Brain pericyte (primary cell): ENCODE results near the gene TEAD4.

Source experiments
- DNase-seq: peaks from one replicate; pipeline ENCODE4 v3.0.0-alpha.2; 2012; ENCODE audit warnings: low read depth, low spot score

Gene TEAD4

DNA sequence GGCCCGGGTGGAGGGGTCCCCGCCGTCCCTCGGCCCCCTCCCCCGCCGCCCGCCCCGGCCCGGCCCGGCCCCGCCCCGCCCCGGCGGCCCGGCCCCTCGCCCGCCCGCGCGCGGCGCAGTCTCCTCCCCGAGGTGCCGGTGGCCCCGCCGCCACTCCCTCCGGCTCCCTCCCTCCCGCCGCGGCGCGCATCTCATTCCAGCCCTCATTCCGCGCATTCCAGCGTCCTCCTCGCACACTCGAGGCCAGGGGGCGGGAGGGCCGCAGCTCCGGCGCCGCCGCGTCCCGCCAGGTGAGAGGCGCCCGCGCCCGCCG is at the start of gene TEAD4:
Gene TEAD4, plus strand, starts transcription at position 206 of the 313 bp plus-strand sequence.
- no peak for DNase-seq

GRCh38 chr12:2912216-2912575 is 47.0 kb upstream of the TEAD4 start:
- no peak for DNase-seq

DNA sequence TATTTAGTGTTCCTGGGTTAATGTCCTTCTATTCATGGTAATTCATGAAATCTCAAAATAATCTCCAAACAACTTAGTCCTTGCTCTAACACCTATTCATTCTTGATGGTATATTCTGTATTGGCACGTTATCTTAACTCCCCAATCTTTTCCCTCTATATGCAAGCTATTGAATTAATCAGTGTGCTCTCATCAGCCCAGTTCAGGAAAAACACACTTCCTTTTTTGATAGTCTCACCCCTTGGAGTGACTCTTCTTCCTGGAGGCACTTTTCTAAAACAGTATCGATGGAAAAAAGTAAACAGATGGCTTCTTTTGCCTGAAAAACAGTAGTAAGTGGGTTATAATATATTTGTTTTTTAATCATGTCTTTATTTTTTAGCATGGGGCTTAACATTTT is 39.9 kb upstream of the TEAD4 start:
- no peak for DNase-seq

- DNase-seq = no peak
These were observed 36.9 kb upstream of the TEAD4 start for GRCh38 chr12:2922329-2922728.

DNA sequence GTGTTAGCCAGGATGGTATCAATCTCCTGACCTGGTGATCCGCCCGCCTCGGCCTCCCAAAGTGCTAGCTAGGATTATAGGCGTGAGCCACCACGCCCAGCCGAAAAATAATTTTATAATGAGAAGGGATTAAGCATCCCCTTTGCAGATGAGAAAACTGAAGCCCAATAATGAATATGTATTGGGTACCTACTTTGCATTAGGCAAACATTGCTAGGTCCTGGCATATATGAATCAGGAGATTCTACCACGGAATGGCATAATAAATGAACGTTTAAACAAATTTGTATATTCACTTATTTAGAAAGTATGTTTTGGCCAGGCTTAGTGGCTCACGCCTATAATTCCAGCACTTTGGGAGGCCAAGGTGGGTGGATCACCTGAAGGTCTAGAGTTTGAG is 36.1 kb upstream of the TEAD4 start:
- DNase-seq = no peak

GRCh38 chr12:2924019-2924418 is 35.2 kb upstream of the TEAD4 start:
- no peak for DNase-seq

DNA sequence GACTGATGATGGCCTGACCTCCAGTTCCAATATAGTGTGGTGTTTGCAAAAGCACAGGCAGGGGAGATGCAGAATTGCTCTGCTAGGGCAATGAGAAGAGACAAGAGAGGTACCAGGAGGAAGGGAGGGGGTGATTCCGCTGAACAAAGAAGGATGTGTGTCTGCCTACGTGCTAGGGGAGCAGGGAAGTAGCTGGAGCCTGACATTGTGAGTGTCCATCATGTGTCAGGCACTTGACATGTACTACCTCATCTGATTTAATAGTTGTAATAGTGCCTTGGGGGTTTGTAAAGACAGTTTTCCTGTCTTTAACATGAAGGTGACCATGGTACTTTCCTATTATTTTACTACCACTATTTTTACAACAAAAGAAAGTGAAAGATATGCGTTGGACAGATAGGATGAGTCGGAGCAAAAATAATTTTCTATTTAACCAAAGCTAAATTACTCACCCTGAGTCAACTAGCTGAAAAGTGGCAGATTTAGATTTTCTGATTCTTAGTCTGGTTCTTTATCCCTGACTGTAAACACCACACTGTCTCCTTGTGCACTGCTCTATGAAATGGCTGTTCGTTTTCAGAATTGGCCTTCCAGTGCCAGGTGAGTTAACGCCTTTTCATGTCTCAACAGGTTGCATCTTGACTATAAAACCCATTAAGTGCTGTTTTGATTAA is 33.7 kb upstream of the TEAD4 start:
- DNase-seq = no peak

- DNase-seq = no peak
These were observed 28.3 kb upstream of the TEAD4 start for GRCh38 chr12:2930865-2931264.

- no peak for DNase-seq
These were observed 25.6 kb upstream of the TEAD4 start for GRCh38 chr12:2933586-2933985.

DNA sequence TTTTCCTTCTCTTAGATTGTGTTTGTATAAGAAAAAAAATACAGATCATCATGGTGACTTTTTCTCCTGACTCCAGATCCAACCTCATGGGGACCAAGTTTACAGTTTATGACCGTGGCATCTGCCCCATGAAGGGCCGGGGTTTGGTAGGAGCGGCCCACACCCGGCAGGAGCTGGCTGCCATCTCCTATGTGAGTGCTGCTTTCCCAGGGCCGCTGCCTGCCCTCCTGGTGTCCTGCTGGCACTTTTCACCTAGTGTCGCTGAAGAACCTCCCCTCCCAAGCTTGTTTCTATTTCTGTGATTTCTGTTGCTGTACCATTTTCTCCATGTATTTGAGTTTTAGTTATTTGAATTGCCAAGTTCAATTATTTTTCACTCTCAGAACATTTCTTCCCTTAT is 24.8 kb upstream of the TEAD4 start:
- no peak for DNase-seq

- DNase-seq = no peak
These were observed 22.9 kb upstream of the TEAD4 start for GRCh38 chr12:2936301-2936700.

DNA sequence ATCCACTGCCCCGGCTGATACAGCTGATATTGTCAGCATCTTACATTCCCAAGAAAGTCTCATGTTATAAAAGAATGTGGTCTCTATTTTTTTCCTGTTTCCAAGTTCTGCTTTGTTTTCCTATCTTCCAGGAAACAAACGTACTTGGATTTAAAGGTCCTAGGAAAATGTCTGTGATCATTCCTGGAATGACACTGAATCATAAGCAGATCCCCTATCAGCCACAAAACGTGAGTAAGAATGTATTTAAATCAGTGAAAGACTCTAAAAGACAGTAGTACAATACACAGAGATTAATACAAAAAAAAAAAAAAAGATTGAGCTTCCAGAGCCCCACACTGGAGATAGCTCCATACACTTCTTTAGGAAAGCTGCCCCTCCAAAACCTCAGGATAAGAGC is 21.7 kb upstream of the TEAD4 start:
- no peak for DNase-seq

DNA sequence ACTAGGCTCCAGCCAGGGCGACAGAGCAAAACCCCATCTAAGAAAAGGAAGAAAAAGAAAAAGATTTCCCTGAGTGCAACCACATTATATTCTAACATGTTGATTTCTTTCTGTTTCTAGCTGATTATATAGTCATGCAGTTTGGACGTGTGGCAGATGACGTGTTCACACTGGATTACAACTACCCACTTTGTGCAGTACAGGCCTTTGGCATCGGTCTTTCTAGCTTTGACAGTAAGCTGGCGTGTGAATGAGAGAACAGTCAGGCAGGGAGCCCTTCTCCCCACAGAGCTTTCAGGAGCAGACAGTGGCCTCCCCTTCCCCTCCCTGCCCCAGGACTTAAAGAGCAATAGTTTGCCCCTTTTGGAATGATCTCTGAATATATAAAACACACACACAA is 20.0 kb upstream of the TEAD4 start:
- DNase-seq = no peak

DNA sequence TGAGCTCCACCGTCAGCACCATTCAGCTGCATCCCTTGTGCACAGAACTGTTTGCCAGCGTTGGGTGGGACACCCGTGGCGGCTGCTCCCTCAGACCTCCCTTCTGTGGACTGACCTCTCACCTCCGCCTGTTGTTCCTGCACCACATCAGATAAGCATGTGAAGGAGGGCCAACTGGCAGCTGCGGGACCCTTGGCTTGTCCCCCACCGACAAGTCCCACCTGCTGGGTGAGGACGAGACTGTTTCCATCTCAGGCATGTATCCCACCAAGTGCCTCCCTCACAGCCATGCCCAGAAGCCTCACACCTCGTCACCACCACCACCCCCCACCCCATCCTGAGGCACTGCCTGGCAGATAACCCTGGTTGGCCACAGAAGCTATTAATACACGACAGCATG is 18.6 kb upstream of the TEAD4 start:
- no peak for DNase-seq

DNA sequence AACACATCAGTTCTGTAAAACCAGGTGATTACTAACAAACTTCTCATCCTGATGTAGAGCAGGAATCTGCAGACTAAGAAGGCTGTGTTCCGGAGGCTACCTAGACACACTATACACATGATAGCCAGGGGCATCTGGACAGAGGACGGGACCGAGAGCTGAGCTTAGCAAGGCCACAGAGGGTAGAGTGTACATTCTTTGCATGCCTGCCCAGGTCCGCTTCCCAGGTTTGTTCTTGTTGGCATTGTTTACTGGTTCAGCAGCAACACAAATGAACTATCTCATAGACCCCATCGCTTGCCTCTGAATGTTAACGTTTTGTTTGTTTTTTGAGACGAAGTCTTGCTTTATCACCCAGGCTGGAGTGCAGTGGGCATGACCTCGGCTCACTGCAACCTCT is 17.7 kb upstream of the TEAD4 start:
- DNase-seq = no peak

DNA sequence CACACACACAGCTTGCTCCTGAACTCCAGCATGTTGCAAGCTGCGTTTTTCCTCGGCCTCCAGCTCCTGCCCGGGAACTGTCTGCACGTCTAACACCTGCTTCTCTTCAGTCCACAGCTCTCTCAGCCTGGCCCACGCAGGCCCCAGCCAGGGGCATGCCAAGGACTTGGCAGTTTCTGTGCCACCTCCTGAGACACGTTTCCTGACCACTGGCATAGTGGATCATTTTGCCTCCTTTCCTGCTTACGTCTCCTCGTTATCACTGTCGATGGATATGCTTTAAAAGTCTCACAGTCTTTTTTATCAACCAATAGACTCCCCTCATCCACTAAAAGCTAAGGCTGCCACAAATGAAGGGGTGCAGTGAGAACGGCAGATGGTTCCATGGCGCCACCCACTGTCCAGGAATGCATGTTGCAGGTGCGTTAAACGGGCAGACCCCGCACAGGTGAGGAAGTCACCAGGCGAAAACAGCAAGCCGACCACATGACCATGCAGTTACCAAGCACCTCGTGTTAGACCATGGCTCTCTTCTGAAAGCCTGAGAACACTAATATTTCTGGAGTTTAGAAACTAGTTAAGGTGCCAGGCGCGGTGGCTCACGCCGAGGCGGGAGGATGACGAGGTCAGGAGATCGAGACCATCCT is 14.7 kb upstream of the TEAD4 start:
- DNase-seq = no peak

DNA sequence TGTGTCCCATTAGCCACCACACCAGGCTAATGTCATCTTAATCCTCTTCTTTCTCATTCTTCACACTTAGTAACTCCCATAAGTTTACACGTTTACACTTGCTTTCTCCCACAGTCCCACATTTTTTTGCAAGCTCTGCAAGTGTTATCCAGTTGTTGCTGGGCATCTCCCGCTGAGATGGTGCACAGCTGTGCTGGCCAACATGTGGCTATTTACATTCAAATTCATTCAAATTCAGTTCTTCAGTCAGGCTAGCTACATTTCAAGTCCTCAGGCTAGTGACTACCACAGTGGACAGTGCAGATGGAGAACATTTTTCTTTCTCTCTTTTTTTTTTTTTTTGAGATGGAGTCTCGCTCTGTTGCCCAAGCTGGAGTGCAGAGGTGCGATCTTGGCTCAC is 9.8 kb upstream of the TEAD4 start:
- no peak for DNase-seq

DNA sequence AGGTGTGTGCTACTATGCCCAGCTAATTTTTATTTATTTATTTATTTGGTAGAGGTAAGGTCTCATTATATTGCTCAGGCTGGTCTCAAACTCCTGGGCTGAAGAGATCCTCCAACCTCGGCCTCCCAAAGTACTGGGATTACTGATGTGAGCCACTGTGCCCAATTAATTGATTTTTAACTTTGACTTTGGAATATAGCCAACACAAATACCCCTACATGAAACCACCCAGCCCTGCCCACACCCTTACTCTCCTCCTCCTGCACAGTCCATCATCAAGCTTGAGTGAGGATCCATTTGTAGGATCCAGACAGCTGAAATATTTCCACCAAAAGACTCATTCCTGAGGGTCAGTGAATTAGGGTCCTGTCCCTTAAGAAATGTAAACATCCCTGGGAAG is 3.3 kb upstream of the TEAD4 start:
- DNase-seq = no peak

DNA sequence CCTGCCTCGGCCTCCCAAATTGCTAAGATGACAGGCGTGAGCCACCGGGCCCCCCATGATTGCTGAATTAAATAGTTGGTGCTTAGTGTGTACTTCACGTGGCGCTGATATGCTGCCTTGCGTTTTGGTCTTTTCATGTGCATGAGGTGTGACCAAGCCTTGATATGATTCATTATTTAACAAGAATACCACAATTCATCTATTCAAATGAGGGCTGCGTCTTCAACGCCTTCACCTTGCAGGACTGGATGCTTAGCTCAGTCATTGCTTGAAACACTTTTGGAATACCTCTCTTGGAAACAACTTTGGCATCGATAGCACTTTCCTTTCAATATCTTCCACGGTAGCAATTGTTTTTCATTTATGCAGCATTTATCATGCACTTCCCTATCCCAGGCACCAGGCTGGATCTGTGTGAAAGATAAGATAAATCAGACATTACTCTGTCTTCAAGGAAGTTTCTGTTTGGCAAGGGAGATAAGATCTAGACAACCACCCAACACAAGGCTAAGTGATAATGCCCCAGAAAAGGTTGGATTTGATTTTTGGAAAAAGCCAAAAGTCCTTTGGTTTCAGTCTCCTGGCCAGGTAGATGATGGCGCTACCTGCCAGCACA is 1.3 kb upstream of the TEAD4 start:
- DNase-seq = no peak

DNA sequence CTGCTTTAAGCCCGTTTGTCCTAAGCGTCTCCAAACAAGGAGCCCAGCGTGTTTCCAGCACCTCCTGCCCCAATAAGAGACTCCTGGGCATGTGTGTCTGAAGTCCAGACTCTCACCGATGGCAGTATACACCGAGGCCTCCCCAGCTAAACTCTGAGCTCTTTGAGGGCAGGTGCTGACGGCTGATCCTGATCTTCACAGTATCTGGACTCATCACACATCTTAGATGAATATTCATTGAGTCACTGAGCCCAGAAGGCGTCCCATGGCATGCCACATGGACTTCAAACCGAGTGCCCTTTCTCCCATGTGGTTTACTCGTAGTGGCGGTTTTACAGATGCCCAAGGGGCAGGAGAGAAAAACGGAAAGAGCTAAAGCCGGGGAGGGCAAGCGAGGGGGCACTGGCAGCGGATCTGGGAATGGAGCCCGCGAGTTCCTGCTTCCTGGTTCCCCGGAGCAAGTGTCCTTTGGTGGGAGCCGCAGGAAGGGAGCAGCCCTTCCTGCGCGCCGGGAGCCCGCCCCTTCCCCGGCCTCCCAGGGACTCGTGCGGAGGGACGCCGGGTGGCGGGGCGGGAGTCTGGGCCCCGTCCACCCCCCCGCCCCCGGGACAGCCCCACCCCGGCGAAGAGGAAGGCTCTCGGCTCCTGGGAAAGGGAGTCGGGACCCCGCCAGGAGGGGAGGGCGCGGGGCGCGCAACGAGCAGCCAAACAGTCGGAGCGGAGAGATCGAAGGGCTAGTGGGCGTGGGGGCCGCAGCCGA is 585 bp upstream of the TEAD4 start:
- no peak for DNase-seq

GRCh38 chr12:2959505-2960389 is 550 bp downstream of the TEAD4 start:
- no peak for DNase-seq
